Heart left ventricle (tissue), 16 donors: Measurements from ENCODE around the gene IQCH. TPM values are rescaled to one million over a fixed set of nuclear protein-coding genes. Genes with fewer than 3 reads are reported as not detected.
"Not testable (repeated sequence)": the region's sequence is repeated elsewhere in the genome, so short reads cannot be mapped to it uniquely, and the experiment has no call there.

ENCODE experiments used
- ATAC-seq, 4 donors: fragments of 200-7000 bp; cut with Tn5 transposase; one replicate each; pipeline ENCODE4 v1.9.1; 2020 to 2022; ENCODE audit warnings: moderate library complexity in 4 of 4, mild to moderate bottlenecking in 3 of 4, moderate number of reproducible peaks in 1 of 4
- DNase-seq, 5 donors: peaks; one replicate each; pipeline ENCODE4 v3.0.0-alpha.2; 2020
- H3K27ac ChIP-seq, 12 donors: fragments of 200-600 bp; sonication (generic) in 4 of 12; one replicate each; pipeline versions ENCODE4 v1.5.0 to v1.8.0; 2016 to 2022; ENCODE audit warnings: mild to moderate bottlenecking in 2 of 12
- H3K27me3 ChIP-seq, 9 donors: fragments of 200-600 bp; sonication (generic) in 2 of 9; one replicate each; pipeline versions ENCODE4 v1.5.1 to v1.8.0; 2016 to 2022; ENCODE audit warnings: mild to moderate bottlenecking in 3 of 9
- H3K36me3 ChIP-seq, 9 donors: fragments of 200-600 bp; sonication (generic) in 2 of 9; one replicate each; pipeline versions ENCODE4 v1.5.0 to v1.8.0; 2018 to 2022; ENCODE audit warnings: mild to moderate bottlenecking in 2 of 9
- H3K4me1 ChIP-seq, 12 donors: fragments of 200-600 bp; sonication (generic) in 4 of 12; one replicate each; pipeline versions ENCODE4 v1.5.0 to v1.8.0; 2016 to 2022; ENCODE audit warnings: mild to moderate bottlenecking in 3 of 12
- H3K4me3 ChIP-seq, 12 donors: fragments of 200-600 bp; sonication (generic) in 4 of 12; one replicate each; pipeline versions ENCODE4 v1.5.0 to v1.8.0; 2017 to 2022; ENCODE audit warnings: mild to moderate bottlenecking in 9 of 12, moderate library complexity in 4 of 12
- H3K9me3 ChIP-seq, 12 donors: fragments of 200-600 bp; sonication (generic) in 4 of 12; one replicate each; pipeline versions ENCODE4 v1.5.0 to v1.8.0; 2016 to 2022; ENCODE audit warnings: mild to moderate bottlenecking in 1 of 12
- POLR2A ChIP-seq, 2 donors: fragments of 450-650 bp; IDR thresholded peaks; one replicate each; pipeline ENCODE4 v1.6.1; 2017; ENCODE audit warnings: antibody characterized with exemption in 2 of 2, mild to moderate bottlenecking in 2 of 2, moderate library complexity in 2 of 2
- WGBS, 4 donors: extraction: QIAGEN DNeasy Blood & Tissue Kit in 2 of 4; methylation state at CpG; one replicate each; pipeline versions ENCODE4 v1.1.5 to v1.1.7; 2013 to 2018; 5-methylcytosine and 5-hydroxymethylcytosine counted together
- intact Hi-C, 10 donors: fragments of 100-400 bp; cut with DNase I; formaldehyde crosslinking; loops; one replicate each; pipeline versions ENCODE4 v1.11.1 to v1.14.2; 2022
- polyA plus RNA-seq, 2 donors: library from polyadenylated mRNA; stranded (reverse); fragments of 200-250 nt; gene quantifications; one replicate each; pipeline ENCODE4 v1.2.3, GENCODE V29; 2013
- total RNA-seq, 9 donors: library from RNA; depleted of rRNA in 2 of 9; stranded (reverse); fragments of >200 nt in 2 of 9; fragmentation: NEBNext Ultra II Directional in 3 of 9; extraction: Animal tissue kit (Norgen Biotek cat#: 25700) in 3 of 9; gene quantifications; one replicate each; pipeline versions ENCODE4 v1.1.0 to v1.2.4, GENCODE V29; 2016 to 2023
- TF ChIP-seq, protein P1 (sequence below), 12 donors: fragments of 200-600 bp; sonication (generic) in 4 of 12; IDR thresholded peaks; one replicate each; pipeline versions ENCODE4 v1.5.0 to v1.8.0; 2018 to 2022; ENCODE audit warnings: antibody characterized with exemption in 12 of 12, mild to moderate bottlenecking in 5 of 12
- donor health status: ischemic (EF 13 %, LVEDD 7.1; RV severe dilation, severe dysfunction).
- donor health status: healthy with polysubstance abuse.
- donor health status: DM: no; HTN: yes; CAD: no.
- donor health status: DM: no; HTN: no; CAD: no.
- donor health status: ischemic (EF 25% LVEDD 6.9; RV normal size, moderate dysfunction).
- donor health status: ischemic (EF 25% LVEDD 5.7; RV mildly dilated, moderate dysfunction).
- donor health status: healthy.
- donor health status: DM: yes; HTN: yes; CAD: no.
- donor health status: ischemic (EF 35%, LVEDD 5.7; RV mildly dilated, moderate dysfunction).
- donor health status: nonischemic (EF 11% LVEDD 7.7; RV severe dilation, severe dysfunction).
- donor health status: DM: yes; HTN: yes; CAD: no.
- donor health status: PGD.
- donor health status: ischemic (EF 29% LVEDD 5.4; RV normal size, mild dysfunction).
- donor health status: nonischemic (EF 23%, LVEDD 6.1; RV moderate dilation, normal function).

Gene IQCH
- total and polyA plus RNA-seq, 11 donors = 0.11 to 3.3 (median 1.4) TPM

- no peak overlapping the region for H3K27ac ChIP-seq
- 88 to 97% (median 94%) methylated on average over 3 of the region's 3 CpGs for WGBS, 4 donors
- no peak overlapping the region for H3K4me3 ChIP-seq
- H3K9me3 ChIP-seq = peaks cover 0 to 7% (median 0%) of the 10 kb centered on the region in 12 donors
- no peak for TF ChIP-seq POLR2A (IDR thresholded peaks at IDR 0.05)
- TF ChIP-seq, protein P1, sequence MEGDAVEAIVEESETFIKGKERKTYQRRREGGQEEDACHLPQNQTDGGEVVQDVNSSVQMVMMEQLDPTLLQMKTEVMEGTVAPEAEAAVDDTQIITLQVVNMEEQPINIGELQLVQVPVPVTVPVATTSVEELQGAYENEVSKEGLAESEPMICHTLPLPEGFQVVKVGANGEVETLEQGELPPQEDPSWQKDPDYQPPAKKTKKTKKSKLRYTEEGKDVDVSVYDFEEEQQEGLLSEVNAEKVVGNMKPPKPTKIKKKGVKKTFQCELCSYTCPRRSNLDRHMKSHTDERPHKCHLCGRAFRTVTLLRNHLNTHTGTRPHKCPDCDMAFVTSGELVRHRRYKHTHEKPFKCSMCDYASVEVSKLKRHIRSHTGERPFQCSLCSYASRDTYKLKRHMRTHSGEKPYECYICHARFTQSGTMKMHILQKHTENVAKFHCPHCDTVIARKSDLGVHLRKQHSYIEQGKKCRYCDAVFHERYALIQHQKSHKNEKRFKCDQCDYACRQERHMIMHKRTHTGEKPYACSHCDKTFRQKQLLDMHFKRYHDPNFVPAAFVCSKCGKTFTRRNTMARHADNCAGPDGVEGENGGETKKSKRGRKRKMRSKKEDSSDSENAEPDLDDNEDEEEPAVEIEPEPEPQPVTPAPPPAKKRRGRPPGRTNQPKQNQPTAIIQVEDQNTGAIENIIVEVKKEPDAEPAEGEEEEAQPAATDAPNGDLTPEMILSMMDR (IDR thresholded peaks at IDR 0.05) = no peak
- H3K36me3 ChIP-seq = peaks cover 0 to 11% (median 0%) of the 10 kb centered on the region in 9 donors
- H3K27me3 ChIP-seq = no peaks in the 10 kb centered on the region
- peaks cover 0 to 37% (median 5%) of the 10 kb centered on the region in 12 donors for H3K4me1 ChIP-seq
- intact Hi-C loops = no loop called here
- ATAC-seq = no peak
- DNase-seq = no peak
Observed at GRCh38 chr15:67244971-67245478, 9.6 kb upstream of the IQCH start.

GRCh38 chr15:67246606-67247005 is 8.0 kb upstream of the IQCH start:
- intact Hi-C loops, ATAC-seq: not testable (repeated sequence)

GRCh38 chr15:67248011-67248505 is 6.5 kb upstream of the IQCH start:
- no peaks in the 10 kb centered on the region for H3K27me3 ChIP-seq
- H3K4me3 ChIP-seq = no peak overlapping the region
- no peak for ATAC-seq
- no peak overlapping the region for H3K27ac ChIP-seq
- H3K4me1 ChIP-seq = peaks cover 0 to 27% (median 3%) of the 10 kb centered on the region in 12 donors
- DNase-seq = no peak
- TF ChIP-seq POLR2A (IDR thresholded peaks at IDR 0.05) = no peak
- TF ChIP-seq, protein P1 (IDR thresholded peaks at IDR 0.05) = no peak
- H3K36me3 ChIP-seq = peaks cover 0 to 11% (median 0%) of the 10 kb centered on the region in 9 donors
- intact Hi-C loops = no loop called here
- H3K9me3 ChIP-seq = peaks cover 0 to 7% (median 0%) of the 10 kb centered on the region in 12 donors

More at GRCh38 chr15:67246606-67247005, 8.0 kb upstream of the IQCH start:
- WGBS, 4 donors = 97 to 99% (median 98%) methylated on average over 5 of the region's 5 CpGs
- H3K9me3 ChIP-seq, H3K27me3 ChIP-seq, H3K27ac ChIP-seq, H3K4me3 ChIP-seq, DNase-seq: not testable (repeated sequence)
- Histone ChIP-seq H3K4me1 (peaks cover 0 to 29% (median 2%) of the 10 kb centered on the region in 12 donors), H3K36me3 (peaks cover 0 to 11% (median 0%) of the 10 kb centered on the region in 9 donors)

DNA sequence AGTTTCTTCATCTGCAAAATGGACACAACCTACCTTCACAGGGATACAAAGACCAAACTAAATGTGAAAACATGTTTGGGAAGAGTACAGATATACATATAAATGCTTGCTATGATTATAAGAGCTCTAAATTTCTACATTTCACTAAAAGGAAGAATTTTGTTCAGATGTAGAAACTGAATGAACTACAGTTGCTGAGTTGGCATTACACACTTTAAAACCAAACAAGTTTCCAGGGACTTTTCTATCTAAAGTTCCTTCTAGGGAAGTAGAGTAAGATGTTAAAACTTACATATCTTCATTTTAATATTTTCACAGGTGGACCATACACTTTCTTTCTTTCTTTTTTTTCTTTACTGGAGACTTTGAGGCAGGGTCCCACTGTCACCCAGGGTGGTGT is 4.8 kb upstream of the IQCH start:
- intact Hi-C loops = loop anchor here in 8 of 10 donors (5.0 to 10.0 kb wide), 5 partner anchors 48 to 587 kb away; partner anchors contain the start of gene SMAD3 (in 7 of the 8)
- no peak overlapping the region for H3K27ac ChIP-seq
- peaks cover 0 to 29% (median 8%) of the 10 kb centered on the region in 12 donors for H3K4me1 ChIP-seq
- peaks cover 0 to 11% (median 0%) of the 10 kb centered on the region in 9 donors for H3K36me3 ChIP-seq
- ATAC-seq (no peak), DNase-seq (no peak)
- no peak for TF ChIP-seq POLR2A (IDR thresholded peaks at IDR 0.05)
- TF ChIP-seq, protein P1 (IDR thresholded peaks at IDR 0.05) = no peak
- H3K4me3 ChIP-seq = no peak overlapping the region
- H3K9me3 ChIP-seq = peaks cover 0 to 7% (median 0%) of the 10 kb centered on the region in 12 donors
- H3K27me3 ChIP-seq = no peaks in the 10 kb centered on the region
